SK-N-MC (cell line): ENCODE measurements around the gene HAGHL.
A peak's percentile ranks its signal among the peaks of the same experiment; 100 is the strongest.
"Not testable (repeated sequence)": the region's sequence is repeated elsewhere in the genome, so short reads cannot be mapped to it uniquely, and the experiment has no call there.

Source experiments
- DNase-seq: peaks from one replicate; pipeline ENCODE4 v3.0.0-alpha.2; 2011; ENCODE audit warnings: low read depth, low spot score
- H3K27ac ChIP-seq: fragments of 200-600 bp; sonication (generic); 2 replicates; pipeline ENCODE4 v1.5.1; 2016; ENCODE audit warnings: mixed run types
- H3K36me3 ChIP-seq: fragments of 200-600 bp; sonication (generic); 2 replicates; pipeline ENCODE4 v1.6.1; 2017; ENCODE audit warnings: antibody characterized with exemption, low read length, mixed read lengths; ENCODE audit not compliant: insufficient read depth
- H3K4me3 ChIP-seq: fragments of 200-600 bp; sonication (generic); 2 replicates; pipeline ENCODE4 v1.5.1; 2016
- H3K9ac ChIP-seq: fragments of 200-600 bp; sonication (generic); 2 replicates; pipeline ENCODE4 v1.8.0; 2017; ENCODE audit warnings: mixed run types, mixed read lengths; ENCODE audit not compliant: insufficient read length
- H3K9me3 ChIP-seq: fragments of 200-600 bp; sonication (generic); 2 replicates; pipeline ENCODE4 v1.6.1; 2017; ENCODE audit warnings: low read depth, mild to moderate bottlenecking, antibody characterized with exemption, low read length, moderate library complexity, mixed read lengths
- EZH2 ChIP-seq: fragments of 200-600 bp; sonication (generic); IDR thresholded peaks from one replicate; pipeline ENCODE4 v1.6.1; 2017; ENCODE audit warnings: antibody characterized with exemption
- FOXP2 ChIP-seq: optimal IDR thresholded peaks from 2 replicates; pipeline ENCODE3; 2011; ENCODE audit warnings: mild to moderate bottlenecking, moderate library complexity; ENCODE audit not compliant: insufficient read depth; ENCODE audit errors: extremely low read length, control extremely low read depth
- POLR2AphosphoS5 ChIP-seq: IDR thresholded peaks from 2 replicates; pipeline ENCODE4 v1.6.1; 2012; ENCODE audit warnings: mild to moderate bottlenecking, low read depth, low read length, borderline replicate concordance

Gene HAGHL

GRCh38 chr16:710500-711075, 16.3 kb upstream of the HAGHL start:
- Histone ChIP-seq H3K9ac (no peak overlapping the region), H3K36me3 (no peaks in the 10 kb centered on the region), H3K9me3 (no peaks in the 10 kb centered on the region), H3K4me3 (no peak overlapping the region), H3K27ac (no peak overlapping the region)
- no peak for DNase-seq
- no peak for TF ChIP-seq EZH2
- TF ChIP-seq FOXP2: no peak
- TF ChIP-seq POLR2AphosphoS5: no peak

GRCh38 chr16:711084-711483, 15.8 kb upstream of the HAGHL start:
- no peak for DNase-seq
- Histone ChIP-seq H3K27ac (no peak overlapping the region), H3K9ac (no peak overlapping the region), H3K4me3 (no peak overlapping the region), H3K9me3 (no peaks in the 10 kb centered on the region), H3K36me3 (no peaks in the 10 kb centered on the region)
- TF ChIP-seq POLR2AphosphoS5 (no peak), FOXP2 (no peak), EZH2 (no peak)

- no peak overlapping the region for H3K4me3 ChIP-seq
- H3K27ac ChIP-seq: no peak overlapping the region
- no peak overlapping the region for H3K9ac ChIP-seq
- H3K9me3 ChIP-seq: no peaks in the 10 kb centered on the region
- DNase-seq: no peak
- no peaks in the 10 kb centered on the region for H3K36me3 ChIP-seq
- TF ChIP-seq FOXP2 (no peak), POLR2AphosphoS5 (no peak), EZH2 (no peak)
Observed at GRCh38 chr16:711548-712320, 15.2 kb upstream of the HAGHL start.

- not testable (repeated sequence) for H3K27ac ChIP-seq, H3K9ac ChIP-seq, H3K36me3 ChIP-seq, H3K9me3 ChIP-seq, DNase-seq, H3K4me3 ChIP-seq
Observed at GRCh38 chr16:712740-713250, 14.1 kb upstream of the HAGHL start.

- no peak for DNase-seq
- Histone ChIP-seq H3K4me3 (no peak overlapping the region), H3K36me3 (no peaks in the 10 kb centered on the region), H3K9me3 (no peaks in the 10 kb centered on the region), H3K27ac (no peak overlapping the region), H3K9ac (no peak overlapping the region)
- no peak for TF ChIP-seq EZH2
- TF ChIP-seq POLR2AphosphoS5: no peak
- no peak for TF ChIP-seq FOXP2
Observed at GRCh38 chr16:714079-714478, 12.8 kb upstream of the HAGHL start.

GRCh38 chr16:714558-715476, 12.1 kb upstream of the HAGHL start, which contains the start of gene METRN:
TSS of gene METRN (plus strand) at chr16:715118. CDS start at chr16:715290, 172 bp downstream.
- H3K27ac ChIP-seq: no peak within 1 kb of the TSS

GRCh38 chr16:715477-716199, 11.3 kb upstream of the HAGHL start:
- Histone ChIP-seq H3K9me3 (no peaks in the 10 kb centered on the region), H3K9ac (no peak overlapping the region), H3K4me3 (peak overlapping the region; percentile 43), H3K27ac (no peak overlapping the region), H3K36me3 (no peaks in the 10 kb centered on the region)
- TF ChIP-seq EZH2 (peak; percentile 61), POLR2AphosphoS5 (no peak), FOXP2 (no peak)
- no peak for DNase-seq

More at GRCh38 chr16:714558-715476, 12.1 kb upstream of the HAGHL start, which contains the start of gene METRN:
- H3K4me3 ChIP-seq: peak within 1 kb of the TSS; percentile 43
- no peak within 1 kb of the TSS for H3K9ac ChIP-seq
- H3K36me3 ChIP-seq: no peaks in the 10 kb centered on the region
- TF ChIP-seq EZH2: no peak
- TF ChIP-seq POLR2AphosphoS5: no peak
- no peak for TF ChIP-seq FOXP2
- H3K9me3 ChIP-seq: no peaks in the 10 kb centered on the region
- no peak for DNase-seq
